ENCODE results near the gene TGFBR3.

Gene TGFBR3

DNA sequence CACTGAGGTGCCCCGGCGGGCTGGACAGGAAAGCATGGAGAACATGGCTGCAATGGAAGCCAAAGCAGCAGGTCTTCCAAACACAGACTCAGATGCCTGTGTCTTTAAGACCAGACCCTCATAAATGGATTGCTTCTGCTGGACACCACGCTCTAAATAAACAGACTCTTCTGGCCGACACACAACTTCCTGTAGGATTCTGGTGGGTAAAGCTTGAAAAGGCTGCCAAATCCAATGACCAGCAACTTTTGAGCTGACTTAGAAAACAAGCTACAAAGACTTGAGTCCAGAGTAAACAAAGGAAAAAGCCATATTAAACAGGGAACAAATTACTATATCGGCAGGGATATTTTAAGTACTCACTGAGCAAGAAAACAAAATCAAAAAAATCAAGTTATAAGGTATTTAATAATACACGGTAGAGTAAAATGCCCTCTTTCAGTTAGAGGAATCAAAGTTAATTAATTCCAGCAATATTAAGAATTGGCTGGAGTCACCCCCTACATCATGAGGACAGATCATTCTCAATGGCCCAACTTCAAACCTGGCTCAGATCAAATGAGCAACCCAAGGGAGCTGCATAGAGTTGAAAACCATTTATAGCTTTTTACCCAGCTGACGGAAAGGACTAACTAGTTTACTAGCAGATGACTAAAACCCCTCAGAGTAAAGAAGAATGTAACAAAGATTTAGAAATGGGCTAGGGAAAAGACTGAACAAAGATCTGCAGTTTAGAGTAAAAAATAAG, 102.4 kb downstream of the TGFBR3 start:
- no peak overlapping the region for H3K27ac ChIP-seq
- no peaks in the 10 kb centered on the region for H3K36me3 ChIP-seq (replicated peaks)
- TF ChIP-seq, protein P1, sequence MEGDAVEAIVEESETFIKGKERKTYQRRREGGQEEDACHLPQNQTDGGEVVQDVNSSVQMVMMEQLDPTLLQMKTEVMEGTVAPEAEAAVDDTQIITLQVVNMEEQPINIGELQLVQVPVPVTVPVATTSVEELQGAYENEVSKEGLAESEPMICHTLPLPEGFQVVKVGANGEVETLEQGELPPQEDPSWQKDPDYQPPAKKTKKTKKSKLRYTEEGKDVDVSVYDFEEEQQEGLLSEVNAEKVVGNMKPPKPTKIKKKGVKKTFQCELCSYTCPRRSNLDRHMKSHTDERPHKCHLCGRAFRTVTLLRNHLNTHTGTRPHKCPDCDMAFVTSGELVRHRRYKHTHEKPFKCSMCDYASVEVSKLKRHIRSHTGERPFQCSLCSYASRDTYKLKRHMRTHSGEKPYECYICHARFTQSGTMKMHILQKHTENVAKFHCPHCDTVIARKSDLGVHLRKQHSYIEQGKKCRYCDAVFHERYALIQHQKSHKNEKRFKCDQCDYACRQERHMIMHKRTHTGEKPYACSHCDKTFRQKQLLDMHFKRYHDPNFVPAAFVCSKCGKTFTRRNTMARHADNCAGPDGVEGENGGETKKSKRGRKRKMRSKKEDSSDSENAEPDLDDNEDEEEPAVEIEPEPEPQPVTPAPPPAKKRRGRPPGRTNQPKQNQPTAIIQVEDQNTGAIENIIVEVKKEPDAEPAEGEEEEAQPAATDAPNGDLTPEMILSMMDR (IDR thresholded peaks at IDR 0.05; ENCODE audit: low read depth, low read length, missing control alignments): no peak
- in situ Hi-C loops (cut with HindIII; ENCODE audit: low pct_ligation_motif_present, low sequenced_read_pairs): no loop called here
- DNase-seq: no peak
- H3K4me3 ChIP-seq (ENCODE audit: low read depth, low read length): no peak overlapping the region
- no peaks in the 10 kb centered on the region for H3K27me3 ChIP-seq (replicated peaks)

DNA sequence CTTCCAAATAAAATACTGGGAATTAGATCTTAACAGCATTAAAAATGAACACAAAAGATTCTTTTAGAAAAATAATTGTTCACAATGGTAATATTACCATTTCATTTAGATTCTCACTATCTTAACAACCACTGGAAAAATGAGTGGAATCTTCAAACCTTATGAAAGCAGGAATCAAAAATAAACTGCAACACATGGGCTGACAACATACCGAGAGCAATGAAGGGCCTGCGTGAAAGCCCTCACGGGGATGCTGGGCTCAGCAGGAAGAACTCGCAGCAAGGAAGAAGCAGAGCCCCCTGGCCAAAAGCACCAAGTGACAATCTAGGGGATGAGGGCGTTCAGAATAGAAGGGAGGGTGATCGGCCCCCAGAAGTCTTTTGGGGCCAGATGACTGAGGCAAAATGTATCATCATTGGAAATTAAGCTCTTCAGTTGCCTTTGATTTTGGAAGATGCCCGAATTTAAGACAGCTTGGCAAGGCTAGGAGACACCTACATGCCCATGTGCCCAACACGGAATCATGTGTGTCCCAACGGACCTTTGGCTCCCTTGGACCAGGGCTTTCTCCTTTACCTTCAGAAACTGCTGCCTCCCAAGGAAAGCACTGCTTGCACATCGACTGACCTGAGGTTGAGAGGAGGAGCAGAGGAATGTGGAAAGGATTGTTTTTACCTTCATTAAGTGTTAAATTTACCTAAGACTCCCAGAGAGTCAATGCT, 103.9 kb downstream of the TGFBR3 start:
- Histone ChIP-seq H3K27me3 (replicated peaks) (no peaks in the 10 kb centered on the region), H3K27ac (peak overlapping the region; percentile 39), H3K4me3 (ENCODE audit: low read depth, low read length) (no peak overlapping the region), H3K36me3 (replicated peaks) (no peaks in the 10 kb centered on the region)
- in situ Hi-C loops (cut with HindIII; ENCODE audit: low pct_ligation_motif_present, low sequenced_read_pairs): no loop called here
- TF ChIP-seq, protein P1 (IDR thresholded peaks at IDR 0.05; ENCODE audit: low read depth, low read length, missing control alignments): no peak
- DNase-seq: no peak

DNA sequence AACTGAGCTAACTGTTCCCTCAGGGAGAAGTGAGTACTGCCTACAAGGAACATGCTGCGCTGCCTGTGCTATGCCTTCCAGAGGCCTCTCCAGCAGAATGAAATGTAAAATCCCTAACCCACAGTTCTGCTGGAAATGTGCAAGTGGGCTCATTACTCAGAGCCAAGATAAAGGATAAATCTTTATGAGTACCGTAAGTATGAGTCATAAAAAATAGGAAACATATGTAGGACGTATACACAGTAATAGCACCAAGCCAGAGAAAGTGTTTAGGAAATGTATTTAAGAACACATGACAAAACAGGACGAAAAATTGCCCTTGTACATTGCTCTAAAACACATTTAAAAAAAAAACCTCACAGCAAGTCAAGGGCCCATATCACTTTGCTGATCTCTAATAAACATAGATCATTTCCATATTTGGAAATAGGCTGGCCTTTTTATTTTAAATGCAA, 104.6 kb downstream of the TGFBR3 start:
- H3K36me3 ChIP-seq (replicated peaks): no peaks in the 10 kb centered on the region
- TF ChIP-seq, protein P1 (IDR thresholded peaks at IDR 0.05; ENCODE audit: low read depth, low read length, missing control alignments): no peak
- H3K27me3 ChIP-seq (replicated peaks): no peaks in the 10 kb centered on the region
- H3K27ac ChIP-seq: peak overlapping the region; percentile 39
- in situ Hi-C loops (cut with HindIII; ENCODE audit: low pct_ligation_motif_present, low sequenced_read_pairs): no loop called here
- no peak overlapping the region for H3K4me3 ChIP-seq (ENCODE audit: low read depth, low read length)
- peak; percentile 73 for DNase-seq

DNA sequence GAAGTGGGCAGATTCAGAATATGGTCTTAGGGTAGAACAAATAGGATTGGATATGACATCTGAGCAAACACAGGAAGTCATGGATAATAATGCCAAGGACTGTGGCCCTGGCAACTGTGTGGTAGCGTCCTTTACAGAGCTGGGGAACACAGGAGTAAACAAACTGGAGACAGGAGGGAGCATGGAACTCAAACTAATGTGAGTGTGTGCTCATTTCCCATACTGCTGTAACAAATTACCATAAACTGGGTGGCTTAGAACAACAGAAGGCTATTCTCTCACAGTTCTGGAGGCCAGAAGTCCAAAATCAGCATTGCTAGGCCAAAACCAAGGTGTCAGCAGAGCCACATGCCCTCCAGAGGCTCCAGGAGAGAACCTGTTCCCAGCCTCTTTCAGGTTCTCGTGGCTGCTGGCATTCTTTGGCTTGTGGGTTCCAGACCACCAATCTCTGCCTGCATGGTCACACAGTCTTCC, 106.4 kb downstream of the TGFBR3 start:
- Histone ChIP-seq H3K36me3 (replicated peaks) (no peaks in the 10 kb centered on the region), H3K27ac (no peak overlapping the region), H3K27me3 (replicated peaks) (no peaks in the 10 kb centered on the region), H3K4me3 (ENCODE audit: low read depth, low read length) (no peak overlapping the region)
- TF ChIP-seq, protein P1 (IDR thresholded peaks at IDR 0.05; ENCODE audit: low read depth, low read length, missing control alignments): no peak
- DNase-seq: no peak
- in situ Hi-C loops (cut with HindIII; ENCODE audit: low pct_ligation_motif_present, low sequenced_read_pairs): no loop called here

DNA sequence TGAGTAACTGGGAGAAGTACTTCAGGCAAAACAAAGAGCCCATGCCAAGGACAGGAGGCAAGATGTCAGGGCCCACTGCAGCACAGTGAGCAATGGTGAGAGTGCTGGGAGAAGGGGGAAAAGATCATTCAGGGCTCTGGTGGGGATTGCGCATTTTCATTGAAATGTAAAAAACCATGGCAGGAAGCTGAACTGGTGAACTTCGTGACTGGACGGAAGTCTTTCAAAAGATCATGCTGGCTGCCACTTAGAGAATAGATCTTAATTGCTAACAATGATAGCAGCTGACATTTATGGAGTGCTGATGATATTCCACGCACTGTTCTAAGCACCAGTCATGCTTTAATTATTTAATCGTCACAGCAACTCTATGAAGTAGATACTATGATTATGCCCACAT, 107.0 kb downstream of the TGFBR3 start:
- H3K27ac ChIP-seq: no peak overlapping the region
- H3K36me3 ChIP-seq (replicated peaks): no peaks in the 10 kb centered on the region
- DNase-seq: no peak
- in situ Hi-C loops (cut with HindIII; ENCODE audit: low pct_ligation_motif_present, low sequenced_read_pairs): no loop called here
- H3K4me3 ChIP-seq (ENCODE audit: low read depth, low read length): no peak overlapping the region
- no peaks in the 10 kb centered on the region for H3K27me3 ChIP-seq (replicated peaks)
- TF ChIP-seq, protein P1 (IDR thresholded peaks at IDR 0.05; ENCODE audit: low read depth, low read length, missing control alignments): no peak
